ENCODE measurements around the gene LASP1. TPM values are rescaled to one million over a fixed set of nuclear protein-coding genes. Genes with fewer than 3 reads are reported as not detected.

The LASP1 gene
- total and polyA plus RNA-seq, 2 of the 8 experiments (the other 6 are each of a cell fraction or from before 2014, with no cell fraction given): 114 to 180 TPM

- Histone ChIP-seq H2BK20ac (ENCODE audit: low read length) (no peak overlapping the region), H3K56ac (replicated peaks; ENCODE audit: insufficient read length, low read depth, low read length) (no peak overlapping the region), H3K27ac (ENCODE audit: low read depth, low read length) (no peak overlapping the region), H3K9me3 (ENCODE audit: insufficient read depth in 2 of 2, low read depth in 1 of 2, low read length in 1 of 2) (no peaks in the 10 kb centered on the region), H3K23me2 (ENCODE audit: low read depth, low read length) (no peaks in the 10 kb centered on the region), H2BK120ac (replicated peaks; ENCODE audit: low read depth, low read length) (no peak overlapping the region), H2BK15ac (ENCODE audit: low read length) (no peak overlapping the region), H3K4me2 (ENCODE audit: insufficient read depth in 1 of 2, low read depth in 2 of 2, low read length in 2 of 2) (no peak overlapping the region), H4K8ac (ENCODE audit: extremely low read depth, insufficient read depth, low read length) (peak overlapping the region; percentile 57; the same call in 1 of the 2 replicates), H2BK12ac (ENCODE audit: low read depth, low read length) (no peak overlapping the region), H3K27me3 (replicated peaks in 1 of 4; ENCODE audit: control insufficient read depth in 3 of 4, extremely low read depth in 1 of 4, insufficient read depth in 3 of 4, low read length in 3 of 4) (no peaks in the 10 kb centered on the region), H3K4me3 (ENCODE audit: extremely low read depth in 1 of 4, insufficient read depth in 2 of 4, low read depth in 3 of 4, low read length in 4 of 4) (no peak overlapping the region), H3K4me1 (replicated peaks in 1 of 4; ENCODE audit: control insufficient read depth in 3 of 4, insufficient read depth in 4 of 4, low read length in 3 of 4) (peaks cover 0 to 8% (median 6%) of the 10 kb centered on the region in 4 experiments; a peak in 6 of 7 replicates), H2AK5ac (ENCODE audit: low read depth, low read length) (no peak overlapping the region), H3K18ac (ENCODE audit: extremely low read depth, low read length) (no peak overlapping the region), H2AFZ (ENCODE audit: low read length) (no peak overlapping the region), H3K4ac (replicated peaks; ENCODE audit: insufficient read length, low read depth, low read length) (no peak overlapping the region), H3K79me2 (ENCODE audit: control insufficient read depth in 1 of 2, insufficient read depth in 2 of 2, low read length in 2 of 2) (no peaks in the 10 kb centered on the region), H3K79me1 (ENCODE audit: low read depth, low read length) (no peaks in the 10 kb centered on the region), H2BK5ac (ENCODE audit: low read depth, low read length) (no peak overlapping the region), H3K9ac (replicated peaks in 1 of 4; ENCODE audit: extremely low read depth in 1 of 4, low read depth in 3 of 4, low read length in 3 of 4) (no peak overlapping the region), H4K20me1 (replicated peaks in 1 of 2; ENCODE audit: control insufficient read depth in 1 of 2, insufficient read depth in 2 of 2, low read length in 2 of 2) (peaks cover 3 to 6% of the 10 kb centered on the region in 2 experiments), H4K91ac (replicated peaks; ENCODE audit: insufficient read length, low read length) (no peak overlapping the region), H4K5ac (ENCODE audit: insufficient read length, low read depth, low read length) (no peak overlapping the region), H3K23ac (ENCODE audit: insufficient read length) (no peak overlapping the region), H3K36me3 (ENCODE audit: control insufficient read depth in 2 of 4, insufficient read depth in 4 of 4, low read length in 3 of 4) (peaks cover 6 to 30% (median 23%) of the 10 kb centered on the region in 4 experiments; a peak in 7 of 8 replicates), H3K14ac (ENCODE audit: insufficient read length) (no peak overlapping the region)
- no peak for DNase-seq (ENCODE audit: low read depth in 1 of 2, low spot score in 2 of 2)
- TF ChIP-seq NRF1 (IDR thresholded peaks at IDR 0.05; ENCODE audit: low read depth, low read length) (no peak), EZH2 (IDR thresholded peaks at IDR 0.05; ENCODE audit: low read depth, low read length, severe bottlenecking) (no peak), TBP (IDR thresholded peaks at IDR 0.05; ENCODE audit: low read depth, low read length) (no peak), KDM4A (IDR thresholded peaks at IDR 0.05; ENCODE audit: low read depth, low read length, severe bottlenecking) (no peak), ASH2L (IDR thresholded peaks at IDR 0.05; ENCODE audit: low read length) (no peak)
- TF ChIP-seq, protein P1, sequence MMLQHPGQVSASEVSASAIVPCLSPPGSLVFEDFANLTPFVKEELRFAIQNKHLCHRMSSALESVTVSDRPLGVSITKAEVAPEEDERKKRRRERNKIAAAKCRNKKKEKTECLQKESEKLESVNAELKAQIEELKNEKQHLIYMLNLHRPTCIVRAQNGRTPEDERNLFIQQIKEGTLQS (IDR thresholded peaks at IDR 0.05; ENCODE audit: insufficient read depth, low read depth, low read length): no peak
- WGBS, 2 experiments (ENCODE audit: extremely low coverage in 1 of 2, insufficient coverage in 1 of 2, insufficient read length in 1 of 2, insufficient replicate concordance in 2 of 2, low coverage in 1 of 2, low lambda C conversion rate in 2 of 2, missing lambda C conversion rate in 1 of 2): 96% methylated on average over 16 of the region's 16 CpGs; no CpG with 5 or more reads in 1 of the 2 experiments
- ChIA-PET POLR2A (ENCODE audit: partially characterized antibody) (interaction anchor here (7.9 to 14.4 kb wide), 3 partner anchors 11 to 68 kb away, joined by 50 to 98 read pairs (median 51); partner anchors contain the start of genes LASP1 and RPL23), CTCF (ENCODE audit: partially characterized antibody) (interaction anchor here (0.9 to 2.3 kb wide), 10 partner anchors 9 to 234 kb away, joined by 3 to 10 read pairs (median 4); partner anchors contain the start of genes LASP1 and RPL23)
- no peak for FAIRE-seq
Observed at GRCh38 chr17:38919316-38920078, 49.6 kb downstream of the LASP1 start.

Measured in H1 (cell line).